Germinal center (tissue), 1 donor: ENCODE measurements around the gene SCLT1.

ENCODE experiments used
- DNase-seq: peaks from one replicate; pipeline ENCODE4 v3.0.0; 2012; ENCODE audit warnings: mixed read lengths, low spot score

SCLT1 gene

GRCh38 chr4:128840711-128841318, 252.5 kb downstream of the SCLT1 start:
- DNase-seq = no peak

- no peak for DNase-seq
These were observed 255.7 kb downstream of the SCLT1 start for GRCh38 chr4:128837679-128838078.

GRCh38 chr4:128837198-128837597, 256.1 kb downstream of the SCLT1 start:
- no peak for DNase-seq

GRCh38 chr4:128835498-128836222, 257.7 kb downstream of the SCLT1 start:
- DNase-seq = no peak
